Activated CD8-positive, alpha-beta T cell treated with anti-CD3 and anti-CD28 coated beads, Interleukin-2, amount 10 ng/mL, durations not matched to agents 7 days and 5 days (primary cell): ENCODE measurements around the gene PDLIM4. TPM values are rescaled to one million over a fixed set of nuclear protein-coding genes. Genes with fewer than 3 reads are reported as not detected.

Experiments used
- ATAC-seq: fragments of 150-1000 bp; cut with Tn5 transposase; one replicate; pipeline ENCODE4 v1.10.0; 2021; ENCODE audit warnings: moderate library complexity
- CTCF ChIA-PET: fragments of 350-600 bp; sonication (Branson Sonifier 250); formaldehyde crosslinking; loops from one replicate; lab custom pipeline; 2021; ENCODE audit warnings: antibody characterized with exemption; lab: Charles Lee
- POLR2A ChIA-PET: fragments of 350-600 bp; sonication (Branson Sonifier 250); formaldehyde crosslinking; loops from one replicate; lab custom pipeline; 2021; ENCODE audit warnings: antibody characterized with exemption; lab: Charles Lee
- DNase-seq: peaks from one replicate; pipeline ENCODE4 v3.0.0-alpha.2; 2020
- H3K27ac Mint-ChIP-seq: one replicate; pipeline ENCODE4 v1.8.0; 2021; ENCODE audit warnings: mild to moderate bottlenecking, mixed read lengths
- H3K27me3 Mint-ChIP-seq: one replicate; pipeline ENCODE4 v1.8.0; 2021; ENCODE audit warnings: low read depth, mixed read lengths
- H3K36me3 Mint-ChIP-seq: one replicate; pipeline ENCODE4 v1.8.0; 2021; ENCODE audit warnings: low read depth, mixed read lengths
- H3K4me1 Mint-ChIP-seq: one replicate; pipeline ENCODE4 v1.8.0; 2021; ENCODE audit warnings: low read depth, mixed read lengths
- H3K4me3 Mint-ChIP-seq: one replicate; pipeline ENCODE4 v1.8.0; 2021; ENCODE audit warnings: mild to moderate bottlenecking, mixed read lengths
- H3K9me3 Mint-ChIP-seq: one replicate; pipeline ENCODE4 v1.8.0; 2022; ENCODE audit warnings: mixed read lengths; ENCODE audit not compliant: insufficient read depth
- total RNA-seq, 2 experiments: library from RNA; stranded (reverse); gene quantifications; one replicate each; pipeline ENCODE4 v1.2.3, GENCODE V29; 2021

PDLIM4 gene
- total RNA-seq, 2 experiments from 2014 or later = not detected

- POLR2A ChIA-PET = interaction anchor here (0.8 kb wide), 1 partner anchor 13 kb away, joined by 3 read pairs; no protein-coding TSS in a partner anchor
These were observed 23.1 kb downstream of the PDLIM4 start for GRCh38 chr5:132280371-132281240.

GRCh38 chr5:132281856-132282614 lies 24.5 kb downstream of the PDLIM4 start:
- Mint-ChIP-seq H3K36me3 (no peaks in the 10 kb centered on the region), H3K4me1 (no peaks in the 10 kb centered on the region), H3K27me3 (peaks cover 8% of the 10 kb centered on the region), H3K27ac (no peak overlapping the region), H3K4me3 (no peak overlapping the region), H3K9me3 (no peaks in the 10 kb centered on the region)
- ChIA-PET POLR2A (interaction anchor here (0.6 to 0.8 kb wide), 2 partner anchors 12 to 38 kb away, joined by 3 read pairs; no protein-coding TSS in a partner anchor), CTCF (interaction anchor here (1.3 to 2.0 kb wide), 2 partner anchors 9 to 10 kb away, joined by 6 read pairs; no protein-coding TSS in a partner anchor)
- DNase-seq = no peak
- no peak for ATAC-seq

More at GRCh38 chr5:132280371-132281240, 23.1 kb downstream of the PDLIM4 start:
- Mint-ChIP-seq H3K9me3 (no peaks in the 10 kb centered on the region), H3K36me3 (no peaks in the 10 kb centered on the region), H3K4me3 (no peak overlapping the region), H3K27me3 (peaks cover 8% of the 10 kb centered on the region), H3K4me1 (no peaks in the 10 kb centered on the region), H3K27ac (no peak overlapping the region)
- ATAC-seq (no peak), DNase-seq (no peak)
- CTCF ChIA-PET = interaction anchor here (1.3 to 2.0 kb wide), 3 partner anchors 8 to 13 kb away, joined by 6 to 7 read pairs (median 6); partner anchors contain the start of gene SLC22A4

GRCh38 chr5:132283423-132284043 lies 26.0 kb downstream of the PDLIM4 start:
- H3K27ac Mint-ChIP-seq = no peak overlapping the region
- ATAC-seq (no peak), DNase-seq (no peak)
- H3K36me3 Mint-ChIP-seq = no peaks in the 10 kb centered on the region
- no peaks in the 10 kb centered on the region for H3K9me3 Mint-ChIP-seq
- H3K27me3 Mint-ChIP-seq = peaks cover 13% of the 10 kb centered on the region
- H3K4me1 Mint-ChIP-seq = no peaks in the 10 kb centered on the region
- ChIA-PET CTCF (no interaction called here), POLR2A (no interaction called here)
- H3K4me3 Mint-ChIP-seq = no peak overlapping the region

- no peak overlapping the region for H3K27ac Mint-ChIP-seq
- H3K4me1 Mint-ChIP-seq = peaks cover 10% of the 10 kb centered on the region
- no peaks in the 10 kb centered on the region for H3K36me3 Mint-ChIP-seq
- peaks cover 10% of the 10 kb centered on the region for H3K27me3 Mint-ChIP-seq
- ChIA-PET POLR2A (no interaction called here), CTCF (no interaction called here)
- H3K9me3 Mint-ChIP-seq = no peaks in the 10 kb centered on the region
- ATAC-seq = no peak
- DNase-seq = no peak
- no peak overlapping the region for H3K4me3 Mint-ChIP-seq
These were observed 31.6 kb downstream of the PDLIM4 start for GRCh38 chr5:132289097-132289496.

- Mint-ChIP-seq H3K36me3 (no peaks in the 10 kb centered on the region), H3K4me1 (peaks cover 25% of the 10 kb centered on the region), H3K4me3 (no peak overlapping the region), H3K9me3 (no peaks in the 10 kb centered on the region), H3K27me3 (peaks cover 10% of the 10 kb centered on the region), H3K27ac (no peak overlapping the region)
- POLR2A ChIA-PET = no interaction called here
- no peak for DNase-seq
- no peak for ATAC-seq
- CTCF ChIA-PET = interaction anchor here (0.8 to 1.8 kb wide), 3 partner anchors 10 to 53 kb away, joined by 3 to 6 read pairs (median 5); no protein-coding TSS in a partner anchor
These were observed 33.5 kb downstream of the PDLIM4 start for GRCh38 chr5:132291026-132291425.

GRCh38 chr5:132293066-132293991 lies 35.8 kb downstream of the PDLIM4 start:
- Mint-ChIP-seq H3K9me3 (no peaks in the 10 kb centered on the region), H3K4me3 (peak overlapping the region; percentile 86), H3K27me3 (peaks cover 5% of the 10 kb centered on the region), H3K27ac (peak overlapping the region; percentile 79), H3K36me3 (no peaks in the 10 kb centered on the region), H3K4me1 (peaks cover 25% of the 10 kb centered on the region)
- ATAC-seq = peak; percentile 50
- POLR2A ChIA-PET = interaction anchor here (0.6 to 1.3 kb wide), 7 partner anchors 10 to 658 kb away, joined by 3 to 4 read pairs (median 3); partner anchors contain the start of gene SLC22A5
- DNase-seq = peak; percentile 67
- CTCF ChIA-PET = interaction anchor here (0.6 to 2.3 kb wide), 16 partner anchors 13 to 224 kb away, joined by 3 to 7 read pairs (median 3); partner anchors contain the start of gene SLC22A5

GRCh38 chr5:132293992-132294727 lies 36.7 kb downstream of the PDLIM4 start, which contains the start of gene SLC22A4:
TSS of gene SLC22A4 (plus strand) at chr5:132294394. CDS start at chr5:132294617, 223 bp downstream.
- no peaks in the 10 kb centered on the region for H3K36me3 Mint-ChIP-seq
- H3K4me1 Mint-ChIP-seq = peaks cover 25% of the 10 kb centered on the region
- H3K4me3 Mint-ChIP-seq = peak within 1 kb of the TSS; percentile 86
- DNase-seq (peak; percentile 75), ATAC-seq (peak; percentile 89)
- no peaks in the 10 kb centered on the region for H3K9me3 Mint-ChIP-seq
- POLR2A ChIA-PET = interaction anchor here (0.8 to 1.3 kb wide), 7 partner anchors 9 to 659 kb away, joined by 3 to 4 read pairs (median 3); partner anchors contain the start of gene SLC22A5
- CTCF ChIA-PET = interaction anchor here (0.6 to 2.3 kb wide), 11 partner anchors 13 to 97 kb away, joined by 3 to 7 read pairs (median 3); partner anchors contain the start of gene SLC22A5
- H3K27ac Mint-ChIP-seq = peak within 1 kb of the TSS; percentile 79
- peaks cover 5% of the 10 kb centered on the region for H3K27me3 Mint-ChIP-seq

GRCh38 chr5:132294728-132295504 lies 37.4 kb downstream of the PDLIM4 start:
- ATAC-seq (peak; percentile 34), DNase-seq (peak; percentile 69)
- peaks cover 5% of the 10 kb centered on the region for H3K27me3 Mint-ChIP-seq
- H3K27ac Mint-ChIP-seq = peak overlapping the region; percentile 68
- peaks cover 25% of the 10 kb centered on the region for H3K4me1 Mint-ChIP-seq
- ChIA-PET CTCF (interaction anchor here (1.2 to 1.8 kb wide), 4 partner anchors 22 to 74 kb away, joined by 3 to 6 read pairs (median 4); partner anchors contain the start of gene SLC22A5), POLR2A (interaction anchor here (0.7 to 1.2 kb wide), 3 partner anchors 9 to 1575 kb away, joined by 3 read pairs; partner anchors contain the start of gene SLC22A5)
- no peaks in the 10 kb centered on the region for H3K36me3 Mint-ChIP-seq
- H3K4me3 Mint-ChIP-seq = peak overlapping the region; percentile 86
- H3K9me3 Mint-ChIP-seq = no peaks in the 10 kb centered on the region
